Hepatocyte (in vitro differentiated cells): ENCODE results near the gene SHTN1. TPM values are rescaled to one million over a fixed set of nuclear protein-coding genes. Genes with fewer than 3 reads are reported as not detected.

ENCODE experiments used
- DNase-seq: peaks from one replicate; pipeline ENCODE4 v3.0.0-alpha.2; 2016; ENCODE audit warnings: low spot score
- H2AFZ ChIP-seq: fragments of 200-600 bp; sonication (generic); 2 replicates; pipeline ENCODE4 v1.6.0; 2016; ENCODE audit warnings: antibody characterized with exemption, mild to moderate bottlenecking
- H3K27ac ChIP-seq: fragments of 200-600 bp; sonication (generic); 2 replicates; pipeline ENCODE4 v1.5.1; 2016; ENCODE audit warnings: mild to moderate bottlenecking
- H3K27me3 ChIP-seq: fragments of 200-600 bp; sonication (generic); 2 replicates; pipeline ENCODE4 v1.6.1; 2016
- H3K36me3 ChIP-seq: fragments of 200-600 bp; sonication (generic); replicated peaks from 2 replicates; pipeline ENCODE4 v1.5.1; 2016; ENCODE audit warnings: low read depth; ENCODE audit not compliant: insufficient read depth
- H3K4me1 ChIP-seq: fragments of 200-600 bp; sonication (generic); 2 replicates; pipeline ENCODE4 v1.5.1; 2016; ENCODE audit warnings: mild to moderate bottlenecking, moderate library complexity; ENCODE audit not compliant: insufficient read depth
- H3K4me2 ChIP-seq: fragments of 200-600 bp; sonication (generic); 2 replicates; pipeline ENCODE4 v1.6.0; 2016
- H3K4me3 ChIP-seq: fragments of 200-600 bp; sonication (generic); 2 replicates; pipeline ENCODE4 v1.5.1; 2016; ENCODE audit warnings: mild to moderate bottlenecking
- H3K79me2 ChIP-seq: fragments of 200-600 bp; sonication (generic); 2 replicates; pipeline ENCODE4 v1.6.0; 2017; ENCODE audit warnings: mild to moderate bottlenecking
- H3K9me2 ChIP-seq: fragments of 200-600 bp; sonication (generic); replicated peaks from 2 replicates; pipeline ENCODE4 v1.6.0; 2017; ENCODE audit warnings: mild to moderate bottlenecking; ENCODE audit not compliant: insufficient read depth
- H3K9me3 ChIP-seq: fragments of 200-600 bp; sonication (generic); 2 replicates; pipeline ENCODE4 v1.5.1; 2016; ENCODE audit warnings: low read depth, mild to moderate bottlenecking
- H4K20me1 ChIP-seq: fragments of 200-600 bp; sonication (generic); 2 replicates; pipeline ENCODE4 v1.6.0; 2016; ENCODE audit warnings: mild to moderate bottlenecking; ENCODE audit not compliant: insufficient read depth, poor library complexity, severe bottlenecking
- EZH2 ChIP-seq: fragments of 200-600 bp; sonication (generic); IDR thresholded peaks from 2 replicates; pipeline ENCODE4 v1.6.1; 2016; ENCODE audit warnings: antibody characterized with exemption, mild to moderate bottlenecking, borderline replicate concordance
- EZH2phosphoT487 ChIP-seq: fragments of 200-600 bp; sonication (generic); IDR thresholded peaks from one replicate; pipeline ENCODE4 v1.6.1; 2018; ENCODE audit warnings: antibody characterized with exemption, mild to moderate bottlenecking, low read depth, moderate library complexity; ENCODE audit not compliant: unreplicated experiment, severe bottlenecking
- WGBS: methylation state at CpG from one replicate; pipeline ENCODE4 v1.1.6; 2016; ENCODE audit warnings: low lambda C conversion rate; ENCODE audit errors: missing lambda C conversion rate; 5-methylcytosine and 5-hydroxymethylcytosine counted together
- polyA plus RNA-seq: library from polyadenylated mRNA; unstranded; fragments of >200 nt; fragmentation: Nextera tagmentation; extraction: Ambion mirVana; gene quantifications from 2 replicates; pipeline ENCODE4 v1.2.1, GENCODE V29; 2016
- total RNA-seq: library from RNA; depleted of rRNA; stranded (reverse); fragments of >200 nt; gene quantifications from 2 replicates; pipeline ENCODE4 v1.2.3, GENCODE V29; 2014
- TF ChIP-seq, protein P1 (sequence below): fragments of 200-600 bp; sonication (generic); IDR thresholded peaks from 2 replicates; pipeline ENCODE4 v1.5.1; 2016; ENCODE audit warnings: antibody characterized with exemption, mild to moderate bottlenecking; ENCODE audit not compliant: poor library complexity

The SHTN1 gene
- total and polyA plus RNA-seq, 2 experiments from 2014 or later = 15.6 to 27.7 TPM

DNA sequence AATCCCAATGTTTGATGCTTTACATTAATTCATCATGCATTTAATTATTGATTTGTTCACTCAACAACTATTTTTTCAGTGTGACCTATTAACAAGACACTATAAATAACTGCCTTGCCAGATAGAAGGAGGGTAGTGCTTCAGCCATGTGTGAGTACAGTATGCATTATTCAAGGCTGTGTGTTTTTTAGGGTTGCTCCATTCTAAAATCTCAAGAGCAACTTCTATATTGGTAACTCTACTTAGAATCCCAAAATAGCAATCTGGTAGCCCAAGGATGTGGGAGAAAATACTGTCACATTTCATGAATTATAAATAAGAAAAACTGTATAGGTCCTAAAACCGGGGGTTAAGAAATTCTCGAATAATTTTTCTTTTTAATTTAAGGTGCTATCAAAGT, 85.8 kb downstream of the SHTN1 start:
- Histone ChIP-seq H3K9me2 (no peaks in the 10 kb centered on the region), H3K9me3 (no peaks in the 10 kb centered on the region), H3K4me2 (no peak overlapping the region), H3K27ac (no peak overlapping the region), H3K4me3 (no peak overlapping the region), H3K79me2 (no peaks in the 10 kb centered on the region), H3K4me1 (no peaks in the 10 kb centered on the region), H2AFZ (no peak overlapping the region), H3K36me3 (no peaks in the 10 kb centered on the region), H4K20me1 (no peaks in the 10 kb centered on the region), H3K27me3 (no peaks in the 10 kb centered on the region)
- no peak for TF ChIP-seq EZH2
- TF ChIP-seq, protein P1, sequence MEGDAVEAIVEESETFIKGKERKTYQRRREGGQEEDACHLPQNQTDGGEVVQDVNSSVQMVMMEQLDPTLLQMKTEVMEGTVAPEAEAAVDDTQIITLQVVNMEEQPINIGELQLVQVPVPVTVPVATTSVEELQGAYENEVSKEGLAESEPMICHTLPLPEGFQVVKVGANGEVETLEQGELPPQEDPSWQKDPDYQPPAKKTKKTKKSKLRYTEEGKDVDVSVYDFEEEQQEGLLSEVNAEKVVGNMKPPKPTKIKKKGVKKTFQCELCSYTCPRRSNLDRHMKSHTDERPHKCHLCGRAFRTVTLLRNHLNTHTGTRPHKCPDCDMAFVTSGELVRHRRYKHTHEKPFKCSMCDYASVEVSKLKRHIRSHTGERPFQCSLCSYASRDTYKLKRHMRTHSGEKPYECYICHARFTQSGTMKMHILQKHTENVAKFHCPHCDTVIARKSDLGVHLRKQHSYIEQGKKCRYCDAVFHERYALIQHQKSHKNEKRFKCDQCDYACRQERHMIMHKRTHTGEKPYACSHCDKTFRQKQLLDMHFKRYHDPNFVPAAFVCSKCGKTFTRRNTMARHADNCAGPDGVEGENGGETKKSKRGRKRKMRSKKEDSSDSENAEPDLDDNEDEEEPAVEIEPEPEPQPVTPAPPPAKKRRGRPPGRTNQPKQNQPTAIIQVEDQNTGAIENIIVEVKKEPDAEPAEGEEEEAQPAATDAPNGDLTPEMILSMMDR = no peak
- TF ChIP-seq EZH2phosphoT487 = no peak
- no peak for DNase-seq
- WGBS = 97% methylated on average over 2 of the region's 2 CpGs

DNA sequence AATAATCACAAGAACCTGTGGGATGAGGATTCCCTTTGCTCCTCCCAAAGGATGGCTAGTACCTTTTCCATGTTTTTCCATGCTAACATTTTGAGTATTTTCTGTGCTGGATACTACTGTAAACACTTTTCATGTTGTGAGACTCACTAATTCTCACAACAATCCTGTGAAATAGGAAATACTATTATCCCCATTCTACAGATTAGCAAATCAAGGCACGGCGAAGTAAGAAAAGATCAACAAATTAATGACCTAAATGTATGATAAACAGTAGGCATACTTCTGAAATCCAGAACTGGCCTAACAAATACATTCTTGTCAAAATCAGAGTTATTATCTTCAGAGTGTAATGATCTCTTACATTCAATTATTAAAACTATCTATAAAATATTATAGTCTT, 86.4 kb downstream of the SHTN1 start:
- H2AFZ ChIP-seq = no peak overlapping the region
- no peaks in the 10 kb centered on the region for H3K79me2 ChIP-seq
- no peak for TF ChIP-seq EZH2phosphoT487
- TF ChIP-seq EZH2 = no peak
- TF ChIP-seq, protein P1 = no peak
- 96% methylated on average over 2 of the region's 2 CpGs for WGBS
- no peaks in the 10 kb centered on the region for H3K27me3 ChIP-seq
- no peak for DNase-seq
- no peak overlapping the region for H3K4me2 ChIP-seq
- no peaks in the 10 kb centered on the region for H4K20me1 ChIP-seq
- H3K4me3 ChIP-seq = no peak overlapping the region
- no peaks in the 10 kb centered on the region for H3K9me2 ChIP-seq
- H3K4me1 ChIP-seq = no peaks in the 10 kb centered on the region
- H3K36me3 ChIP-seq = no peaks in the 10 kb centered on the region
- H3K27ac ChIP-seq = no peak overlapping the region
- H3K9me3 ChIP-seq = no peaks in the 10 kb centered on the region

DNA sequence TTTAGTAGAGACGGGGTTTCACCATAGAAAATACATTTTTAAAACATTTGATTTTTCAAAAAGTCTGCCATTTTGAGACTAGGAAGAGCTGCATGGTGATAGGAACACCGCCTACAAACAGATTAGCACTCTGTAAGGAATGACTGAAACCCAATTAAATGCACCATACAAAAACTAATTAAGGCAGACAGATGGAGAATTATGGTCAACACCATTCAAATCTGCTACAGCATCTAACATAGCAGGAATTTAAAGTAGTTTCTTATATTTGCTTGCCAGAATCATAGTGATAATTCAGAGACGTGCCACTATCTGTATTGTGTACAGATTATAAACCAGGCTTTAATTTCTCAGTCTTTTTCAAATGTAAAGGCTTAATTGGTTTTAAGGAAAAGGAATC, 87.5 kb downstream of the SHTN1 start:
- Histone ChIP-seq H3K27ac (no peak overlapping the region), H3K4me2 (no peak overlapping the region), H3K9me3 (no peaks in the 10 kb centered on the region), H3K36me3 (no peaks in the 10 kb centered on the region), H3K9me2 (no peaks in the 10 kb centered on the region), H4K20me1 (no peaks in the 10 kb centered on the region), H3K4me3 (no peak overlapping the region), H3K79me2 (no peaks in the 10 kb centered on the region), H2AFZ (no peak overlapping the region), H3K4me1 (no peaks in the 10 kb centered on the region), H3K27me3 (no peaks in the 10 kb centered on the region)
- 97% methylated on average over 3 of the region's 3 CpGs for WGBS
- TF ChIP-seq EZH2 (no peak), EZH2phosphoT487 (no peak)
- TF ChIP-seq, protein P1 = no peak
- DNase-seq = no peak

DNA sequence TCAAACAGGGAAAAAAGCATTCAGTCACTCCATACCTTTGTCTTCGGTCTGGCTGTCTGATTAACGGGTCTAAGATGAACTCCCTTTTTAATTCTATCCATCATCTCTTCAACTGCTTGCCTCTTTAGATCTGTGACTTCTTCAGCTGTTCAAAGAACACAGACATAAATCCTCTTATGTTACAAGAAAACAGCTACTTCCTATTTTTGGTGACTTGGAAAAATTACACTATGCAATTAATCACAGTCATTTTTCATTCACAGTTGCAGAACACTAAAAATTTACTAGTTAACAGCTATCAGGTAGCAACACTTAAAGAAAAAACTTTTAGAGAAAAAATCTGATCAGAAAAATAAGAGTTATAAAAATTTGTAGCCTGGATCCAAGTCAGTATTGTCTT, 89.6 kb downstream of the SHTN1 start:
- Histone ChIP-seq H3K4me1 (no peaks in the 10 kb centered on the region), H3K4me3 (no peak overlapping the region), H3K79me2 (no peaks in the 10 kb centered on the region), H2AFZ (no peak overlapping the region), H3K9me2 (no peaks in the 10 kb centered on the region), H3K27ac (no peak overlapping the region), H4K20me1 (no peaks in the 10 kb centered on the region), H3K4me2 (no peak overlapping the region), H3K36me3 (no peaks in the 10 kb centered on the region), H3K27me3 (no peaks in the 10 kb centered on the region), H3K9me3 (no peaks in the 10 kb centered on the region)
- TF ChIP-seq, protein P1 = no peak
- WGBS = 98% methylated on average over 2 of the region's 2 CpGs
- no peak for DNase-seq
